Sigmoid colon (tissue), 7 donors: ENCODE results near the gene GSTM5. TPM values are rescaled to one million over a fixed set of nuclear protein-coding genes. Genes with fewer than 3 reads are reported as not detected.
"Not testable (repeated sequence)": the region's sequence is repeated elsewhere in the genome, so short reads cannot be mapped to it uniquely, and the experiment has no call there.

ENCODE experiments used
- DNase-seq: peaks from one replicate; pipeline ENCODE4 v3.0.0-alpha.2; 2019
- H3K27ac ChIP-seq, 4 donors: fragments of 200-600 bp; sonication (generic); one replicate each; pipeline ENCODE4 v1.5.1; 2016 to 2019; ENCODE audit warnings: mild to moderate bottlenecking in 1 of 4
- H3K27me3 ChIP-seq, 3 donors: fragments of 200-600 bp; sonication (generic); one replicate each; pipeline ENCODE4 v1.5.1; 2019; ENCODE audit warnings: mild to moderate bottlenecking in 1 of 3
- H3K36me3 ChIP-seq, 4 donors: fragments of 200-600 bp; sonication (generic); one replicate each; pipeline ENCODE4 v1.5.1; 2016 to 2019
- H3K4me1 ChIP-seq, 4 donors: fragments of 200-600 bp; sonication (generic); one replicate each; pipeline ENCODE4 v1.5.1; 2017 to 2019
- H3K4me3 ChIP-seq, 4 donors: fragments of 200-600 bp; sonication (generic); one replicate each; pipeline ENCODE4 v1.5.1; 2017 to 2019; ENCODE audit warnings: mild to moderate bottlenecking in 2 of 4, moderate library complexity in 1 of 4
- H3K9me3 ChIP-seq, 4 donors: fragments of 200-600 bp in 3 of 4; sonication (generic) in 3 of 4; one replicate each; pipeline versions ENCODE4 v1.5.1 to v1.6.1; 2013 to 2019
- CTCF ChIP-seq, 4 experiments: fragments of 450-650 bp in 3 of 4; fragments of 200-600 bp in 1 of 4; IDR thresholded peaks; one replicate each; pipeline ENCODE4 v1.5.1; 2016 to 2019; ENCODE audit warnings: antibody characterized with exemption in 4 of 4, mild to moderate bottlenecking in 3 of 4, moderate library complexity in 2 of 4
- EP300 ChIP-seq, 4 donors: sonication (generic); formaldehyde crosslinking; IDR thresholded peaks; one replicate each; pipeline ENCODE4 v1.6.1; 2017; ENCODE audit warnings: antibody characterized with exemption in 4 of 4
- POLR2A ChIP-seq, 2 donors: fragments of 450-650 bp; IDR thresholded peaks; one replicate each; pipeline ENCODE4 v1.6.1; 2016; ENCODE audit warnings: antibody characterized with exemption in 2 of 2, mild to moderate bottlenecking in 2 of 2, moderate library complexity in 2 of 2
- POLR2AphosphoS5 ChIP-seq, 4 donors: sonication (generic); formaldehyde crosslinking; IDR thresholded peaks; one replicate each; pipeline ENCODE4 v1.6.1; 2017; ENCODE audit warnings: antibody characterized with exemption in 4 of 4
- WGBS, 2 donors: extraction: QIAGEN DNeasy Blood & Tissue Kit; methylation state at CpG; one replicate each; pipeline ENCODE4 v1.1.7; 2013; 5-methylcytosine and 5-hydroxymethylcytosine counted together
- intact Hi-C: fragments of 100-400 bp; cut with DNase I; formaldehyde crosslinking; loops from one replicate; pipeline ENCODE4 v1.15.1; 2023
- polyA plus RNA-seq, 3 donors: library from polyadenylated mRNA; stranded (reverse); fragments of 200-250 nt; gene quantifications; one replicate each; pipeline ENCODE4 v1.2.3, GENCODE V29; 2013
- total RNA-seq, 4 donors: library from RNA; depleted of rRNA; stranded (reverse); fragments of >200 nt; gene quantifications; one replicate each; pipeline ENCODE4 v1.1.0, GENCODE V29; 2016
- donor health status: healthy with polysubstance abuse.
- donor health status: Bipolar disorder and iron deficiency.
- donor health status: healthy.

Gene GSTM5
- total and polyA plus RNA-seq, 7 donors: 2.5 to 11.4 (median 3.2) TPM

- TF ChIP-seq POLR2A (IDR thresholded peaks at IDR 0.05) (no peak), EP300 (IDR thresholded peaks at IDR 0.05) (no peak), CTCF (IDR thresholded peaks at IDR 0.05) (no peak), POLR2AphosphoS5 (IDR thresholded peaks at IDR 0.05) (no peak)
- no peaks in the 10 kb centered on the region for H3K9me3 ChIP-seq
- H3K27me3 ChIP-seq: no peaks in the 10 kb centered on the region
- intact Hi-C loops: no loop called here
- DNase-seq: no peak
- WGBS, 2 donors: 88% methylated on average over 4 of the region's 4 CpGs; no CpG with 5 or more reads in 1 of the 2 donors
- H3K36me3 ChIP-seq: no peaks in the 10 kb centered on the region
- no peak overlapping the region for H3K27ac ChIP-seq
- H3K4me1 ChIP-seq: no peaks in the 10 kb centered on the region
- H3K4me3 ChIP-seq: no peak overlapping the region
Measured at GRCh38 chr1:109697066-109697465, 15.0 kb upstream of the GSTM5 start.

GRCh38 chr1:109697861-109698260, 14.2 kb upstream of the GSTM5 start:
- H3K27me3 ChIP-seq, H3K4me3 ChIP-seq, H3K4me1 ChIP-seq, H3K9me3 ChIP-seq, H3K27ac ChIP-seq, intact Hi-C loops, H3K36me3 ChIP-seq, DNase-seq: not testable (repeated sequence)
- 83% methylated on average over 4 of the region's 4 CpGs; no CpG with 5 or more reads in 1 of the 2 donors for WGBS, 2 donors

GRCh38 chr1:109702940-109703339, 9.1 kb upstream of the GSTM5 start:
- WGBS, 2 donors: 81 to 97% methylated on average over 3 of the region's 3 CpGs
- H3K36me3 ChIP-seq, H3K4me1 ChIP-seq, intact Hi-C loops, H3K27ac ChIP-seq, H3K4me3 ChIP-seq, DNase-seq, H3K9me3 ChIP-seq, H3K27me3 ChIP-seq: not testable (repeated sequence)

GRCh38 chr1:109704173-109704572, 7.9 kb upstream of the GSTM5 start:
- no peak for DNase-seq
- H3K9me3 ChIP-seq: no peaks in the 10 kb centered on the region
- H3K4me3 ChIP-seq: no peak overlapping the region
- TF ChIP-seq CTCF (IDR thresholded peaks at IDR 0.05) (no peak), EP300 (IDR thresholded peaks at IDR 0.05) (no peak), POLR2AphosphoS5 (IDR thresholded peaks at IDR 0.05) (no peak), POLR2A (IDR thresholded peaks at IDR 0.05) (no peak)
- WGBS, 2 donors: 83 to 90% methylated on average over 8 of the region's 8 CpGs
- no peaks in the 10 kb centered on the region for H3K4me1 ChIP-seq
- no peak overlapping the region for H3K27ac ChIP-seq
- H3K36me3 ChIP-seq: no peaks in the 10 kb centered on the region
- H3K27me3 ChIP-seq: no peaks in the 10 kb centered on the region
- intact Hi-C loops: no loop called here

- TF ChIP-seq POLR2AphosphoS5 (IDR thresholded peaks at IDR 0.05) (no peak), POLR2A (IDR thresholded peaks at IDR 0.05) (no peak), CTCF (IDR thresholded peaks at IDR 0.05) (no peak), EP300 (IDR thresholded peaks at IDR 0.05) (no peak)
- 90 to 91% methylated on average over 4 of the region's 4 CpGs for WGBS, 2 donors
- Histone ChIP-seq H3K4me3 (no peak overlapping the region), H3K4me1 (no peaks in the 10 kb centered on the region), H3K27me3 (no peaks in the 10 kb centered on the region), H3K9me3 (no peaks in the 10 kb centered on the region), H3K36me3 (no peaks in the 10 kb centered on the region), H3K27ac (no peak overlapping the region)
- DNase-seq: no peak
- intact Hi-C loops: no loop called here
Measured at GRCh38 chr1:109705411-109705810, 6.6 kb upstream of the GSTM5 start.

GRCh38 chr1:109708949-109709348, 3.1 kb upstream of the GSTM5 start:
- H3K4me1 ChIP-seq, intact Hi-C loops, H3K9me3 ChIP-seq, DNase-seq, H3K4me3 ChIP-seq, H3K27ac ChIP-seq, H3K36me3 ChIP-seq, H3K27me3 ChIP-seq: not testable (repeated sequence)
- 84 to 85% methylated on average over 4 of the region's 4 CpGs for WGBS, 2 donors

- DNase-seq, intact Hi-C loops, H3K27me3 ChIP-seq, H3K4me3 ChIP-seq, H3K36me3 ChIP-seq, H3K4me1 ChIP-seq, H3K9me3 ChIP-seq, H3K27ac ChIP-seq: not testable (repeated sequence)
Measured at GRCh38 chr1:109709822-109710221, 2.2 kb upstream of the GSTM5 start.
